GM18511 (cell line): ENCODE results near the gene NDUFB2.
"Not testable (repeated sequence)": the region's sequence is repeated elsewhere in the genome, so short reads cannot be mapped to it uniquely, and the experiment has no call there.

Experiments used
- ATAC-seq: cut with Tn5 transposase; IDR thresholded peaks from one replicate; pipeline ENCODE4 v1.9.1; 2021; ENCODE audit warnings: mild to moderate bottlenecking, moderate library complexity; ENCODE audit not compliant: unreplicated experiment

NDUFB2 gene

GRCh38 chr7:140689199-140690152, 7.0 kb upstream of the NDUFB2 start:
- ATAC-seq, result no peak

- ATAC-seq, result no peak
These were observed 5.0 kb upstream of the NDUFB2 start for GRCh38 chr7:140691376-140692045.

- ATAC-seq, result not testable (repeated sequence)
These were observed 2.7 kb upstream of the NDUFB2 start for GRCh38 chr7:140693849-140694248.

- no peak for ATAC-seq
These were observed 1.9 kb upstream of the NDUFB2 start for GRCh38 chr7:140694592-140694991.

GRCh38 chr7:140695381-140695780, 1.1 kb upstream of the NDUFB2 start:
- ATAC-seq, result no peak

- ATAC-seq, result no peak
These were observed 356 bp upstream of the NDUFB2 start for GRCh38 chr7:140696024-140696679.

GRCh38 chr7:140697447-140698143, 1.1 kb downstream of the NDUFB2 start:
- ATAC-seq, result no peak

GRCh38 chr7:140698477-140698876, 2.0 kb downstream of the NDUFB2 start:
- ATAC-seq, result no peak

- ATAC-seq, result no peak
These were observed 6.3 kb downstream of the NDUFB2 start for GRCh38 chr7:140702774-140703173.

GRCh38 chr7:140704205-140704604, 7.7 kb downstream of the NDUFB2 start:
- ATAC-seq, result no peak

- no peak for ATAC-seq
These were observed 10.6 kb downstream of the NDUFB2 start for GRCh38 chr7:140707132-140707531.

GRCh38 chr7:140708764-140709163, 12.3 kb downstream of the NDUFB2 start:
- ATAC-seq, result not testable (repeated sequence)

GRCh38 chr7:140712392-140712791, 15.9 kb downstream of the NDUFB2 start:
- not testable (repeated sequence) for ATAC-seq

- no peak for ATAC-seq
These were observed 18.0 kb downstream of the NDUFB2 start for GRCh38 chr7:140714331-140715040.

- no peak for ATAC-seq
These were observed 23.2 kb downstream of the NDUFB2 start for GRCh38 chr7:140719721-140720120.

- ATAC-seq, result no peak
These were observed 25.7 kb downstream of the NDUFB2 start for GRCh38 chr7:140722254-140722653.

- no peak for ATAC-seq
These were observed 26.5 kb downstream of the NDUFB2 start for GRCh38 chr7:140723006-140723405.

- ATAC-seq, result no peak
These were observed 27.1 kb downstream of the NDUFB2 start for GRCh38 chr7:140723574-140723973.

GRCh38 chr7:140724706-140725105, 28.2 kb downstream of the NDUFB2 start:
- no peak for ATAC-seq

GRCh38 chr7:140726281-140726680, 29.8 kb downstream of the NDUFB2 start:
- no peak for ATAC-seq
